HG03520 (cell line): ENCODE measurements around the gene MDH1.
"Not testable (repeated sequence)": the region's sequence is repeated elsewhere in the genome, so short reads cannot be mapped to it uniquely, and the experiment has no call there.

Experiments used
- ATAC-seq: cut with Tn5 transposase; IDR thresholded peaks from one replicate; pipeline ENCODE4 v1.9.1; 2021; ENCODE audit warnings: mild to moderate bottlenecking, moderate library complexity; ENCODE audit not compliant: unreplicated experiment

MDH1 gene

GRCh38 chr2:63588385-63589147, at the start of gene MDH1, which contains the start of gene WDPCP:
TSS of gene MDH1 (plus strand) at chr2:63588963. CDS start at chr2:63589044, 81 bp downstream.
TSS of gene WDPCP (minus strand) at chr2:63588477. CDS start at chr2:63588271, 206 bp downstream.
- peak; percentile 80 for ATAC-seq

GRCh38 chr2:63539416-63540162, 49.2 kb upstream of the MDH1 start:
- no peak for ATAC-seq

GRCh38 chr2:63544017-63544627, 44.6 kb upstream of the MDH1 start:
- no peak for ATAC-seq

DNA sequence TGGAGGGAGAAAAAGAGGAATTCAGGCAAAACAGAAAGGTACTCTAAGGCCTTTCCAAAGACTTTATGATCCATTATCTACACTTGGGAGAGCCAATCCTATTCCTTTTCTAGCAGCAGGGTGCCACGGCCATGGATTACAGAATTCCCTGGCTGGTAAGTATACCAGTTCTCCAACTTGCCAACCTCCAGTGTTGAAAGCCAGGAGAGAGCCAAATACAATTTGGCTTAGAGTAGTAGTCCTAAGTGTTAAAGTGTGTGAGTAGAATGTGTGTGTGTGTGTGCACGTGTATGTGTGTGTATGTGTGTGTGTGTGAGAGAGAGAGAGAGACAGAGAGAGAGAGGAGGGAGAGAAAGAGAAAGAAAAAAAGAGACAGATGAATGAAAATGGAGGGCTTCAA, 43.7 kb upstream of the MDH1 start:
- no peak for ATAC-seq

DNA sequence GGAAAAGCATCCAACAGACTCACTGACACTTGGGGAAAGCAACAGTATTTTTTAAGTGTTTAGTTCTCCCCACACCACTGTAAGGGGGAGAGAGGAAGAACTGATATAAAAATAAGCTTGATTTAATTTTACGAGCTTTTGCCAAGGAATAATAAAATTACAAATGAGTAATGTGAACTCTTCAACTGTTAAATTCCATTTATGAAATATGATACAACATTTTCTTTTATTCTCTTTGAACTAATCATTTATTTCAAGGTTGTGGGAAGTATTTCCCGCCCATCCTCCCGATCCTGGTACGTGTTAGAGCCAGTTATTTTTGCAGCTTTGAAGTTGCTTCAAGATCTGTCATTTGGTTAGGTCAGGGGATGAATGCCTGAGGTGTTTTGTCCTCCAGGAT, 35.7 kb upstream of the MDH1 start:
- no peak for ATAC-seq

DNA sequence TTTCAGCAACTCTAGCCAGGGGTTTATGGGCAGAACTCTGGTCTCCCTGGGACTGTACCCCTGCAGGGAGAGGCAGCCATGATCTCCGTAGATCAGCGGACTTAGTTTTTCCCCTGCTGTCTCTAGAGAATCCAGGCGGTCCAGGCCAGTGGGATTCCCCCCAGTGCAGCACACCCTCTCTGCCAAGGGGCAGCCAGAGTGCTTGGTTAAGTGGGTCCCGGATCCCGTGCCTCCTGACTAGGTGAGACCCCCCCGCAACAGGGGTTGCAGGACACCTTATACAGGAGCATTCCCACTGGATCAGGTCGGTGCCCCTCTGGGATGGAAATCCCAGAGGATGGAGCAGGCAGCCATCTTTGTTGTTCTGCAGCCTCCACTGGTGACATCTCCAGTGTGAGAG, 33.5 kb upstream of the MDH1 start:
- ATAC-seq = no peak

GRCh38 chr2:63555931-63556330, 32.8 kb upstream of the MDH1 start:
- ATAC-seq = no peak

GRCh38 chr2:63557819-63558218, 30.9 kb upstream of the MDH1 start:
- not testable (repeated sequence) for ATAC-seq

GRCh38 chr2:63558922-63559321, 29.8 kb upstream of the MDH1 start:
- not testable (repeated sequence) for ATAC-seq

GRCh38 chr2:63562751-63563150, 26.0 kb upstream of the MDH1 start:
- ATAC-seq = no peak

DNA sequence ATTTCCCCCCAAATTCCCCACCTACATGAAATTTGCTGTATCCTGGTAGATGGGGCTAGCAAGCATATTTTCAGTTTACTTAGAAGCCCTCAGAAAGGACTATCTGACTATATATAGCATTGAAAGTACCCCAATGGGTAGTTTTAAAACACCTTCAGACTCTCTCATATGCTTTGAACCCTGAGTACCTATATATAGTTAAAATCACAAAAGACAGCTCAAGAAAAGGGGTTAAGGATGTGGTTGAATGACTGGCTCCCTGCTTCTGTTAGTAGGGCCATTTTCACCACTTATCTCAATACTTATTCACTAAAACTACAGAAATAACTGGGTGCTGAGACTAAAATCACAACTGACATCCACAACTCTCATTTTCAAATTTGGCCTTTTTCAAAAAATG, 19.0 kb upstream of the MDH1 start:
- peak; percentile 67 for ATAC-seq

GRCh38 chr2:63571291-63571690, 17.5 kb upstream of the MDH1 start:
- no peak for ATAC-seq

DNA sequence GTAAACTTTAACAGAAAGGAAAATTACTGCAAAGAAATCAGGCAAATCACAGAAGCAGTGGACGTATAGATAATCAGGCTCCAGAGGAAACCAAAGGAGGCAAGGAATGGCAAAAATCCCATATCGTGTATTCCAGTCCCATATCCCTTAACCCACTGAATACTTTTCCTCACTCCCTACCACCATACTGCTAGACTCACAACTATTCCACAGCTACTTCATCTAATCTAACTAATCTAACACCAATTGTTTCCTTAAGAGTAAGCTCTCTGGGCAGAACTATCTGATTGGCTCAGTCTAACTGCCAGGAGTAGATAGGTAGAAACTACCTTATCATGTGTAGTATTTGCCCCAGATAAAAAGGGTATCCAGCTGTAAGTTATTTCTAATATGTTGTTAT, 16.8 kb upstream of the MDH1 start:
- no peak for ATAC-seq

DNA sequence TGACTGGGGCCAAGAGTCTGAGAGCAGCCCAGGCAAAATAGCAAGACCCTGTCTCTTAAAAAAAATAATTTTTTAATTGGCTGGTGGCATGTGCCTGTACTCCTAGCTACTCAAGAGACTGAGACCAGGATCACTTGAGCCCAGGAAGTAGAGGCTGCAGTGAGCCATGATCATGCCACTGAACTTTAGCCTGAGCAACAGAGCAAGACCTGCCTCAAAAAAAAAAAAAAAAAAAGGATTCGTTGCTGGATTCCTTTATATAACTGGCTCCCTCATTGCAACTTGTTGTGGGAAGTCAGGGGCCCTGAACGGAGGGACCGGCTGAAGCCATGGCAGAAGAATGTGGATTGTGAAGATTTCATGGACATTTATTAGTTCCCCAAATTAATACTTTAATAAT, 15.7 kb upstream of the MDH1 start:
- ATAC-seq = not testable (repeated sequence)

GRCh38 chr2:63573726-63574345, 14.9 kb upstream of the MDH1 start:
- not testable (repeated sequence) for ATAC-seq

DNA sequence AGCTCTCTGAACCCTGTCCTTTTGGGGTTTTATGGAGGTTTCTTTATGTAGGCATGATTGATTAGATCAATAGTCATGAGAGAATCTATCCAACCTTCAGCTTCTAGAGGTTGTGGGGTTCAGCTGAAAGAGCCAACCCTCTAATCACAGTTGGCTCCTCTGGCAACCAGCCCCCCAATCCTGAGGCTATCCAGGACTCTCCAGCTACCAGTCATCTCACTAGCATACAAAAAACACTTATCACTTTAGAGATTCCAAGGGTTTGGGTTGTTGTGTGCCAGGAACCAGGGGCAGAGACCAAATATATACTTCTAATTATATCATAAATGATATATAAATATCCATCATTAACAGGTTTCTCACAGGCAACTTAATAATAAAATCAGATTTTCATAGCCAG, 12.2 kb upstream of the MDH1 start:
- no peak for ATAC-seq

GRCh38 chr2:63578767-63579166, 10.0 kb upstream of the MDH1 start:
- no peak for ATAC-seq

GRCh38 chr2:63580651-63581297, 8.0 kb upstream of the MDH1 start:
- no peak for ATAC-seq

DNA sequence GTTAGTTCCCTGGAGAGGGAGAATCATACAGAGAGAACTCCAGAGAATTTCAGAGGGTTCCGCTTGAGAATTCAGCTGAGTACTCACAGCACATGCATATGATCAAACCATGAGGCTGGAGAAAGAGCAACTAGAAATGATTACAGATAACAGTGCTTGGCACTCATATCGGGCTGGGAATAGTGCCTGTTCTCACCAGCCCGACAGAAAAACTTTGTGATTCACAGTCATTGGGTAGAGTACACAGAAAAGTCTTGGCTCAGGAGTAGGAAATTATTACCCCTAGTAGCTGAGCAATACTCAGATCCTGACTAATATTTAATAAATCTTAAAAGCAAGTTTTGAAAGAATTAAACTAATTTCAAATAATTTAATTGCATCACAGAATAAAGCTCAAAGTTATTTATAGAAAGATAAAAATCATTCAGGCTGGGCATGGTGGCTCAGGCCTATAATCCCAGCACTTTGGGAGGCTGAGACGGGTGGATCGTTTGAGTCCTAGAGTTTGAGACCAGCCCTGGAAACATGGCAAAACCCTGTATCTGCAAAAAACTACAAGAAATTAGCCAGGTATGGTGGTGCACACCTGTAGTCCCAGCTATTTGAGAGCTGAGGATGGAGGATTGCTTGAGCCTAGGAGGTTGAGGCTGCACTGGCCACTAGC, 7.3 kb upstream of the MDH1 start:
- no peak for ATAC-seq

DNA sequence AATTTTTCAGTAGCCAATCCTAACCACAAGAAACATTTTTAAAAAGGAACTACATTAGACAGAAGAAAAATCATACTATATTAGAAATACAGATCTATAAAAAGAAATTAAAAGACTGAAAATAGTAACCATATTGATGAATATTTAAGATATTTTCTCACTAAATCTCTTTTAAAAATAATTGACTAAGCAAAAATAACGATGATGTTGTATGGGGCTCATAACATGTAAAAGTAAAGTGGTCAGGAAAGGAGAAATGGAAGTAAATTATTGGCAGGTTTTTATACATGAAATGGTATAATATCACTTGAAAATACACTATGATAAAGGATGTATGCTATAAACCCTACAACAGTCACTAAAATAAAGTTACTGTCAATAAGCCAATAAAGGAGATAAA, 5.9 kb upstream of the MDH1 start:
- no peak for ATAC-seq
